Kidney glomerular epithelial cell (primary cell): ENCODE results near the gene LCA5L.
A peak's percentile ranks its signal among the peaks of the same experiment; 100 is the strongest.
"Not testable (repeated sequence)": the region's sequence is repeated elsewhere in the genome, so short reads cannot be mapped to it uniquely, and the experiment has no call there.

ENCODE experiments used
- DNase-seq: peaks from one replicate; lab custom pipeline; 2025; lab: John Stamatoyannopoulos, UW

LCA5L gene

DNA sequence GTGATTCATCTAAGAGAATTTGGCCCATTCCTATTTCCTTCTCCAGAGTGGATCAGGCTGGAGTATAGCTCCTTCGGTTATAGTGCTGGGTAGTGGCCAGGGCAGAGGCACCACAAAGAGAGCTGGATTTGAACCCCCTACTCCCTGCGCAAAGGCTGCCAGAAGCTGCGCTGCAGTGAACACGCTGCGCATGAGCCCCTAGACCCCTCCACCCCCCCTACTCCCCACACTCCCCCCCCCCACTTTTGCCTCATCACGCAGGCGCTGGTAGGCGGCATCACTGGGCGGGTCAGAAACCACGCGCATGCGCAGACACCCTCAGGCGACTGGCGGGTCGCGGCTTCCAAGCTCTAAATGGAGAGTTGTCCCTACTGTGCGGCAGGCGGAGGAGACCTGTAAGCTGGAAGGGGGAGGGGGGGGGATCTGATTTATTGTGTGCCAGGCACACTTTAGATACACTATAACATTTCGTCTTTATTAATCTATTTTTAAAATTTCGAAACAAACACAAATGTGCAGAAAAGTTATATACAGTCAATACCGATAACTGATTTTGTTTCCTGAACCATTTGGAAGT, 58.0 kb downstream of the LCA5L start:
- DNase-seq = peak; percentile 56

DNA sequence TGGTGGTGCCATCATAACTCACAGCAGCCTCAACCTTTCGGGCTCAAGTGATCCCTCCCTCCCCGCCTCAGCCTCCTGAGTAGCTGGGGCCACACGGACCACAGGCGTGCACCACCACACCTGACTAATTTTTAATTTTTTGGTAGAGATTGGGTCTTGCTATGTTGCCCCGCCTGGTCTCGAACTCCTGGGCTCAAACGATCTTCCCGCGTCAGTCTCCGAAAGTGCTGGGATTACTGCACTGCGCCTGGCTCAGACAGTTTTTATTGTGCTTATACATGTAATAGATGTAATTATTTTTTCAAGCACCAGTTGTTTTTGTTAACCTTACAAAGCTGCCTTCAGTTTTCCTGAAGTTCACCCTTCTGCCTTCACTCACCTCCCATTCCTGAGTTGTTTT, 58.7 kb downstream of the LCA5L start:
- DNase-seq = no peak

DNA sequence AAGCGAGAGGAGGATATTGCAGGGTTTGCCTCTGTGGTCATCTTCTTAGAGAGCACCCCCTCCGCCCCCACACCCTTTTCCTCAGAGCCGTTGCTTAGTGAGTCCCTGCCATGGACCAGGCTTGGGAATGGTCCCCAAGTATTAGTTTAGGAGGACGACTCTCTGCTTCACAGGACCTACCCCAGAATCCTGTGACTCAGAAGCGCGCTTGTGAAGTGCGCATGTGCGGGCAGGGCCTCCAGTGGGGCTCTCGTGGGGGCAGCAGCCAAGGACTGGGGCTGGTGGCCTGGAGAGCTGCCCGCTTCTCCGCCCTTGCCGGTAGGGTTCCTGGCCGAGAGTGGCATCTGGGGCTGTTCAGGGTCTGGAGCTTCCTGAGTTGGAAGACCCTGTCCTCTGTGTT, 59.4 kb downstream of the LCA5L start:
- no peak for DNase-seq

DNA sequence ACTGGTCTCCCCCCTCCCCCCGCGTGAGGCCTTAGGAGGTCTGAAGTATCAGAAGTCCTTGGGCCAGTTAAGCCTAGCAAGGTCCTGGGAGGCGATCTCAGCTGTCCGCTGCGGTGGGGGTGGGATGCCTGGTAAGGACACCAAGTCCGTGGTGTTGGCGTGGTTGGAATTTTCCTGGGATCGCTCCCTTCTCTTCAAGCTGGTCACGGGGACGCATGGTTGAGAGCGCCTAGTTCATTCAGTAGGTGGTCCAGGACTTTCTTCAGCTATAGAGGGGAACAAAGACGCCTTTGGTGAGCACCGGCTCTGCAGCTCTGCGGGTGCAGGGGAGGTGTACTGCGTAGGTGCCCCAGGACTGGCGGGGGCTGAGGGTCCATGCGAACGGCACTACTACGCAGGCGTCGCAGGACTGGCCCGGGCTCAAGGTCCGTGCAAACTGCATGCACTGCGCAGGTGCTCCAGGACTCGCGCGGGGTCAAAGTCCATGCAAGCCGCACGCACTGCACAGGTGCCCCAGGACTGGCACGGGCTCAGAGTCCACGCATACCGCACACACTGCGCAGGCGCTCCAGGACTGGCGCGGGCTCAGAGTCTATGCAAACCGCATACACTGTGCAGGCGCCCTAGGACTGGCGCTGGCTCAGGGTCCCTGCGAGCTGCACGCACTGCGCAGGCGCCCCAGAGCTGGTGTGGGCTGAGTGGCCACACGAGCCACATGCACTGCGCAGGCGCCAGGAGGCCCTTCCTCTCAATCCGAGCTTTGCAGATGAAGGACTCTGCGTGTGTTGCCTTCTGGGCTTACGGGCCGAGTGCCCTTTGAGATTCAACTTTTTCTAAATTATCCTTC, 60.1 kb downstream of the LCA5L start:
- DNase-seq = peak; percentile 35

DNA sequence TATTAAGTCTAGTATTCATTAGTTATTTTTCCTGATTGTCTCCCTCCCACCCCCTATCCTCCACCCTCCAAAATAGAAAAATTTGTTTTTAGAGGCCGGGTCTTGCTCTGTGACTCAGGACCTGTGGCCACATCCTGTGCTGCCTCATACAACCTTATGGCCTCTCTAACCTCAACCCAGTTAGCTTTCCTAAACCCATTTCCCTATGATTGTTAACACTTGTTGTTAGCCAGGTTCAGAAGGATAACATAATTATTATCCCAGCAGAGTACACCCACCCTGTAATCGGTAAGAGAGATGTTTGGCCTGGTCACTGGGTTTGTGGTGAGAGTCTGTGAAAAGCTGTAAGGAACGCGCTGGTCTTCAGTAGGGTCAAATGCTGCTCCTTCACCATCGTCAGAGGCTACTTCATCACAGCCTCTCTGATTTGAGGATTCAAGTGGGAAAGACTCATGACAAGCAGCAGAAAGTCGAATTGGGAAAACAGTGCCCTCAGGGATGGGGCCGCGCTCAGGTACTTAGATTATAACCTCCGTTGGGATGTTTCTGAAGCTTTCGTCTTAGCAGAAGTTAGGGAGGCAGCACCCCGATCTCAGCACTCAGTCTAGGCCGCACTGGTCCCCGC, 60.8 kb downstream of the LCA5L start:
- DNase-seq = no peak

DNA sequence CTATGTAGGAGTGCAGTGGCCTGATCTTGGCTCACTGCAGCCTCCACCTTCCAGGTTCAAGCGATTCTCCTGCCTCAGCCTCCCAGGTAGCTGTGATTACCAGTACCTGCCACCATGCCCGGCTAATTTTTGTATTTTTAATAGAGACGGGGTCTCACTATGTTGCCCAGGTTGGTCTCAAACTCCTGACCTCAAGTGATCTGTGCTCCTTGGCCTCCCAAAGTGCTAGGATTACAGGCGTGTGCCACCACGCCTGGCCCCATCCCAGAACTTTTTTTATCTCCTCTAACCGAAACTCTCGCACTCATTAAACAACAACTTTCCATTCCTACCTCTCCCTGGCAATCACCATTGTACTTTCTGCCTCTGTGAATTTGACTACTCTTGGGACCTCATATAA, 63.5 kb downstream of the LCA5L start:
- DNase-seq = not testable (repeated sequence)

DNA sequence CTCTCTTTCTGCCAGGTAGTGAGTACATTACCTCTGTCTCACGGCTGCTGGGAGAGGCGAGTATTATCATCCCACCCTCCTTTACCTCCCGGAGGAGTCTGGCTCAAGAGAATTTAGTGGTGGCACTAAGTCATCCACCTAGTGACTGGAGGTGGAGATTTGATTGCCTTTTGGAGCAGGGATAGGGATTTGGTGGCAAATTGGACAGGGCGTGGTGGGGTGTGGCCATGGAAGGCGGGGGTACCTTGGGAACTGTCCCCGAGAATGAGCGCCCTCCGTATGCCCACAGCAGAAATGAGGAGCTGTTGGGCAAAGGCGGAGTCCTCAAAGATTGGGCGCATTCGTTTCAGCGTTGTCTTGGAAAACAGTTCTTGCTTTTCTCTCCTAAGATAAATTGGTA, 64.6 kb downstream of the LCA5L start:
- DNase-seq = no peak

DNA sequence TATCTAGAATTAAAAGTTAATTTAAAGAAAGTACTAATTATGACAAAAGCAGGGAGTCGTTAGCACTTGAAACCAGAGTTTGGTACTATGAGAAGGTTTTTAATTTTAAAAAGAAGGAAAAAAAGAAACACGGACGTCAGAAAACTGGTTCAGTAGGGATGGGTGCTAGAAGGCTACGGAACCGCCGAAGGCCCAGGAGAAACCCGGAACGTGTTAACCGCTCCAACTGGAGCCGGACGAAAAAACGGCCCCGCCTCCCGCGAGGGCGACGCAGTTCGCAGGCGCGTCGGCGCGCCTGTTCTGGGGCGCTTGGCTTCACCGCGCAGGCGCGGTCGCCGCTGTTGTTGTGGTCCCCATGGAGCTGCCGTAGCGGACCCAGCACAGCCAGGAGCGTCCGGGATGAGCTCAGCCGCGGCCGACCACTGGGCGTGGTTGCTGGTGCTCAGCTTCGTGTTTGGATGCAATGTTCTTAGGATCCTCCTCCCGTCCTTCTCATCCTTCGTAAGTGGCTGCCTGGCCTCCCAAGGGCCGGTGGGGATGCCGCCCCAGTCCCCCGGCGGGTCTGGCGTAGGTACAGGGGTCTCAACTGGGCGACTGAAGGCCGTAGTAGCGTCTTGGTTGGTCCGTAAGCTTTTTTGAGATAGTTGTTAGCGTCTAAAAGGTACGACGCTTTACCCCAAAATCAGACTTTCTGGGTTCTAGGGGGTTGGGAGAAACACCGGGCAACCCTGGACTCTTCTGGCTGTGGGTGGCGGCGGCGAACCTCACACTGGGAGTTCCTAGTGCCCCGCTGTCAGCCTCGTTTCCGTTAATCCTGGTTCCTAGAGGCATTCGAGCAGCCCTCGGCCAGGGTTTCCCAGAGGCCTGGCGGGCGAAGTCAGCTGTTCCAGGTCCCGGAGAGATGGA, 65.3 kb downstream of the LCA5L start:
- DNase-seq = peak; percentile 92

DNA sequence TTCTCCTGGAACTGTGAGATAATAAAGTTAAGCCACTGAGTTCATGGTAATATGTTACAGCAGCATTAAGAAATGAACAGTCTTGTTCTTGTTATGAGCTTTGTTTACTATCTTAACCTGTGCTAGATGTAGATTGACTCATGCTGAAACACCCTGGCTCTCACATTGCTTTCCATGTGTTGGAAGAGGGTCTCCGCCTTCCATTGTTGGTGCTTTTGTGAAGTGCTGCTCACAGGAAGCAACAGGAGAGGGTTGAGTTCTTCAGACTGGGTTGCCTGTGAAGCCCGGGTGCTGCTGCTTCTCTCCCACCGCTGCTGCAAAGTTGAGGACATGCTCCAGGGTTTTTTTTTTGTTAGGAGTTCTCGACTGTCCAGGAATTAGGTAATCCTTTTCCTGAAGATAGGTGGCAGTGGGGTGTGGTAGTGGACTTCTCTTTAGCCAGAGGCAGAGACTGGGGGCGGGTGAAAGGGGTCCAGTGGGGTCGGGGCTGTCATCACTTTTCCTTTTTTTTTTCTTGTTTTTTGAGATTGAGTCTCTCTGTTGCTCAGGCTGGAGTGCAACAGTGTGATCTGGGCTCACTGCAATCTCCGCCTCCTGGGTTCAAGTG, 68.0 kb downstream of the LCA5L start:
- DNase-seq = no peak

DNA sequence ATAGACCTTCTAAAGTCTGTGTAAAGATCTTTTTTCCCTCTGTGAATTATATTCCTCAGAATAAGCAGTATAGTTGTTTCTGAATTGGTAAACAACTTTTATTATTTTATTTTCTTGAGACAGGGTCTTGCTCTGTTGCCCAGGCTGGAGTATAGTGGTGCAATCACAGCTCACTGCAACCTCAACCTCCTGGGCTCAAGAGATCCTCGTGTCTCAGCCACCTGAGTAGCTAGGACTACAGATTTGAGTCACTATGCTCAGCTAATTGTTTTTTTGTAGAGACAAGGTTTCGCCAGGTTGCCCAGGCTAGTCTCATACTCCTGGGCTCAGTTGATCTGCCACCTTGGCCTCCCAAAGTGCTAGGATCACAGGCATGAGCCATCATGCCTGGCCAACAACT, 70.1 kb downstream of the LCA5L start:
- DNase-seq = no peak

DNA sequence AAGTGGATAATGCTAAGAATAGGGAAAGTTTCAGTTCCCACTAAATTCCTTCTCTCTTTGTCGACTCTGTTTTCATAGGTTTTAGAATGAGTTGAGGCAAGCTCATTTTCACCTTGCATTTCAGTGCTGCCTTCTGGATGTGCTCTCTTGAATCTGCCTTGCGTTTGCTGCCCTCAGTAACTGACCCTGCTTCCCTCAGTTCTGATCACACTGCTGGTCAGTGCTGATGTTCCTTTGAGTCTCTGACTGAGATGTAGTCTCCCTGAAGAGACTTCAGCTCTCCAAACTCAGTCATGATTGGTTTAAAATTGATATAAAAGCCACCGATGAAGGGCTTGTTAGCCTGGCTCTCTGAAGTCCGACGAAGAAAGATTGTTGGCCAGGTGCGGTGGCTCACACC, 71.5 kb downstream of the LCA5L start:
- DNase-seq = no peak

DNA sequence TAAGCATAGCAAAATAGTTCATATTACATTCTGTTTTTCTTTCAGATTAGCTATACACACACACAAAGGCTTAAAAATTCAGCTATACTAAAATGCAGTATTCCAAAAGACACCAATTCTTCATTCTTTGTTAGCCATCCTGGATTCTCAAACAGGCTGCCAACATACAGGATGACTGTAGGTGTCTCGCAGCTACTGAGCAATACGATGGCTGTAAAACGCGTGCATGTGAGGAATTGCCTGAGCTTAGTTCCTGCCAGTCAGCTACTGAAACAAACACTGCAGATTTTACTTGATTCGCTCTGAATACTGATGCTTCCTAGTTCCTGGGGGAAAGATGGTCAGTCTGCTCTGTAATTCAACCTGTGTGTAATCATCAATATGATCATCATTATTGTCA, 71.9 kb downstream of the LCA5L start:
- DNase-seq = peak; percentile 29

DNA sequence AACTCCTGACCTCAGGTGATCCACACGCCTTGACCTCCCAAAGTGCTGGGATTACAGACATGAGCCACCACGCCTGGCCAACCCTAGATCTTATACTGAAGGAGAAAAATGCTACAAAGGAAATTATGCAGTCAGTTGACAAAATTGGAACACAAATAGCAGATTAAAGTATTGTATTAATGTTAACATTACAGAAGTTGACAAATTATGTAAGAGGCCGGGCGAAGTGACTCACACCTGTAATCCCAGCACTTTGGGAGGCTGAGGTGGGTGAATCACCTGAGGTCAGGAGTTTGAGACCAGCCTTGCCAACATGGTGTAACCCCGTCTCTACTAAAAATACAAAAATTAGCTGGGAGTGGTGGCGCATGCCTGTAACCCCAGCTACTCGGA, 75.7 kb downstream of the LCA5L start:
- not testable (repeated sequence) for DNase-seq

DNA sequence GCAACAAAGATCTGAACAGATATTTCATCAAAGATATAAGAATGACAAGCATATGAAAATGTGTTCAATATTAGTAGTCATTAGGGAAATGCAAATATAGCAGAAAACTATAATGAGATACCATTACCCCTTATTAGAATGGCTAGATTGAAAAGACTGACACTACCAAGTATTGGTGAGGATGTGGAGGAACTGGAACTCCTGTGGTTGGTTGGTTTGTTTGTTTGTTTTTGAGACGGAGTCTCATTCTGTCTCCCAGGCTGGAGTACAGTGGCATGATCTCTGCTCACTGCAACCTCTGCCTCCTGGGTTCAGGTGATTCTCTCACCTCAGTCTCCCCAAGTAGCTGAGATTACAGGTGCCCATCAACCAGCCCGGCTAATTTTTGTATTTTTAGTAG, 77.8 kb downstream of the LCA5L start:
- no peak for DNase-seq

DNA sequence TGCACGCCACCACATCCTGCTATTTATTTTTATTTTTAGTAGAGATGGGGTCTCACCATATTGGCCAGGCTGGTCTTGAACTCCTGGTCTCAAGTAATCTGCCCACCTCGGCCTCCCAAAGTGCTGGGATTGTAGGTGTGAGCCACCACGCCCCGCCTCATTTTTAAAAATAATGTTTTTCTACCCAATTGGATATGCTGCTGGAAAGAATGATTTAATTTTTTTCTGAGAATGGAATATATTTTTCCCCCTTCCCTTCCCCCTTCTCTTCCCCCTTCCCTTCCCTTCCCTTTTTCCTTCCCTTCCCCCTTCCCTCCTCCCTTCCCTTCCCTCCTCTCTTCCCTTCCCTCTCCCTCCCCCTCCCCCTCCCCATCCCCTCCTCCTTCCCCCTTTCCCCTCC, 79.0 kb downstream of the LCA5L start:
- no peak for DNase-seq

DNA sequence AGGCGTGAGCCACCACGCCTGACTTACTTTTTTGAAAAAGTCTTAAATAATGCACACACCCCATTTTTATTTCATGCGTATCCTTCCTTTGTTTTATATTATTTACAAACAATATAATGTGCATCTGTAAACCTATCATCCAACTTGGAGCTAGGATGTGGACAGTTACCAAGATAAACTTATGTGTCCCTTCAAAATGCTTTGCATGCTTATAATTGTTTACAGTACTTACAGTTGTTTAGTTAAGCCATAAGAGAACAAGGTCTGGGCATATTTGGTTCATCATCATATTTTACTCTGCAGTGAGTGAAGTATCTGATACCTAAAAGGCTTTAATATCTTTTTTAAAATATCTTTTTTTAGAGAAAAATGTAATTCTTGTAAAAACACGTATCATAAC, 80.6 kb downstream of the LCA5L start:
- no peak for DNase-seq

DNA sequence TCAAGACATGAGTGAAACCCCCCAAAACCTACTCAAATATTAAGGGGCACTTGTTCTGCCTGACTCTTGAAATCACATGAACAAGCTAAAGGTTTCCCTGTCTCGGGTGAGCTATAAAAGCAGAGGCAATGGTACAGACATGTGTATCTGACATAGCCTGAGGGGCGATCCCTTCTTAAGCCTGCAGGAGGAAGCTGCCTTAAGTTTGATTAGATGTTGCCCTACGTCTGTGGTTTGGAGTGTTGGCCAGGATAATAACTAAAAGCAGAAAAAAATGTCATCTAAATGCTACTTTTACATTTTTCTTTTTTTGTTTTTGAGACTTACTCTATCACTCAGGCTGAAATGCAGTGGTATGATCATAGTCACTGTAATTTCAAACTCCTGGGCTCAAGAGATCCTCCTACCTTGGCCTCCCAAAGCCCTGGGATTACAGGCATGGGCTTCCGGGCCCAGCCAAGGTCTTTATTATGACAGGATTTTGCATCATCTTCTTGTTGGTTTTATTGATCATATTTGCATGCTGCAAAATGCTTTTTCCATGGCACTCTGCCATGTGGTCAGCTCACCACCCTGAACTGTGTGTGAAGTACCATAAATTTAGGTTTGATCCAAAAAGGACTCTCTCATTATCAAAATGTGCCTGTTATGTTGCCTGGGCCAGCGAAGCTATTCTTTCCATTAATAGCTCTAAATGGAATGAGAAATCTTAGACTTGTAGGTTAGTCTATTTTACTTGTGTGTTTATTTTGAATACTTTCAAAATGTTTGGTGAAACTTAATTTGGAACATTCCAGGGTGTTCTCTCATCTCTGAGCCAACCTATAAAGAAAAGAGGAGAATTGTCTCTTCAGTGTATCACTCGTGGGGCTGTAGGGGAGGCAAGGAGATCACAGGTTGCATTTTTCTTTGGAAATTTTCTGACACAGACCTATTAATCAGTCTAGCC, 81.7 kb downstream of the LCA5L start:
- DNase-seq = no peak

DNA sequence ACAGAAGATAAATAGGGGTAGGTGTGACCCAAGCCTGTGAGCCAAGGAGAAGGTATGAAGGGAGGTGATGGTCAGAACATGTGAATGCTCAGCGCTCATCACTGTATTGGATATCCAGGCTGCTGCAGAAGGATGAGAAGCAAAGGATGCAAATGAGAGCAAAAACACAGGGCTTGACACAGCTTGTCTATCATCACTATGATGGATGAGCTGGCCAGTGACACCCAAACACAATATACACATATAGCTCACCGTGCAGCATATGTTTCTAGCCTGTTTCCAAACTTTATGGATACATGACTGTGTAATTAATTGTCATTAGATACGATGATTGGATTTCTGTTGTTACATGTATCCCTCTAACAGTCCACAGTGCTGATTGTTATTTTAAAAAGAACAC, 82.8 kb downstream of the LCA5L start:
- DNase-seq = no peak

DNA sequence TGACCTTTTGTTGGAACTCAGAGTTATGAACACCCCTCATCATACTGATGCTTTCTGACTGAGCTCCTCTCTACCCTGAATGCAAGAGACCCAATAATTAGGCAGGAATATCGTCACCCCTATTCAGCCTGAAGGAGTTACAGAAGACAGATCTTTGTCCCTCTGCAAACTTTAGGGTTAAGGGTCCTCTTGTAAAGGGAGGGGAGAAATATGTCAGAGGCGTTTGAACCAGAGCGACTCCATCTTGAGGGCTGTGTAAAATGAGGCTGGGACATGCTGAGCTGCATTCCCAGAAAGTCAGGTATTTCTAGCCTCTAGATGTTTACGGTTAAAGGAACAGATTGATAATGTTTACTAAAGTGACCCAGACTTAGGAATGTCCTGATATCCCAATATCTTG, 86.2 kb downstream of the LCA5L start:
- no peak for DNase-seq
